ENCODE data around the gene ZNF44. TPM values are rescaled to one million over a fixed set of nuclear protein-coding genes. Genes with fewer than 3 reads are reported as not detected.

Gene ZNF44
- total RNA-seq, 1 donor from 2014 or later: 10.5 TPM

DNA sequence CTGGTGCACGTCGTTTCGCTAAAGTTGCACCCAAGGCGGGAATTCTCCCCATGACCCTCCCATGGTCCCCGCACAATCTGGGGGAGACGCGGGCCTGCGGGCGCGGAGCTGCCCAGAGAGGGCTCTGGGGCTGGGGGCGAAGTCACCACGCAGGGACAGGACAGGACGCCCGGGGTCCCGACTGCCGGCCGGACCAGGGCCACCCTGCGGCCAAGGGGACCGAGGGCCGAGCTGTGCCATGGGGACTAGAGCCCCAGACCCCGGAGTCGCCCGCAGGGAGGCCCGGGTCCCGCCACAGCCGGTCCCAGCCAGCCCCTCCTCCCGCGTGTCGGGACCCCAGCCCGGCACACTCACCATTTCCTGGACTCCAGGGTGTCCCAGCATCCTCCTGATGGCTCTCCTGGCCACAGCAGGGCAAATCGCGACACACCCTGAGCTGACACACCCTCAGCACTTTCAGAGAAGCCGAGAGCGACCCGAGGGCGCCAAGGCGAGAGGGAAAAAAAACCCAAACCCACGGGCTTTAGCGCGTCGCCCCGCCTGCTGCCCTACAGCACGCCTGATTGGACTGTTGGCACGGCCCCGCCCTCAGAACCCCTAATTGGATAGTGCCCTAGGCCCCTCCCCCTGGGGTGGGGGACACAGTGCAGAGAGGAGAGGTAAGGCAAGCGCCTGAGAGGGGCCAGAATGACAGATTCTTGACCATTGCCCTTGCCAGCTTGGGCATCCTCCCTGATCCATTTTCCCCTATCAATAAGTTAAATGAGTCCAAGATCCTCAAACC, 28.6 kb downstream of the ZNF44 start:
- no peak for DNase-seq (ENCODE audit: low spot score)

- no peak for DNase-seq (ENCODE audit: low spot score)
Observed at GRCh38 chr19:12261554-12261953, 33.1 kb downstream of the ZNF44 start.

GRCh38 chr19:12260861-12261260, 33.8 kb downstream of the ZNF44 start:
- DNase-seq (ENCODE audit: low spot score): no peak

GRCh38 chr19:12260236-12260635, 34.4 kb downstream of the ZNF44 start:
- peak; percentile 11 for DNase-seq (ENCODE audit: low spot score)

GRCh38 chr19:12255372-12255771, 39.3 kb downstream of the ZNF44 start:
- DNase-seq (ENCODE audit: low spot score): no peak

GRCh38 chr19:12247644-12248222, 47.0 kb downstream of the ZNF44 start:
- DNase-seq (ENCODE audit: low spot score): no peak

- DNase-seq (ENCODE audit: low spot score): no peak
Observed at GRCh38 chr19:12244370-12244769, 50.3 kb downstream of the ZNF44 start.

DNA sequence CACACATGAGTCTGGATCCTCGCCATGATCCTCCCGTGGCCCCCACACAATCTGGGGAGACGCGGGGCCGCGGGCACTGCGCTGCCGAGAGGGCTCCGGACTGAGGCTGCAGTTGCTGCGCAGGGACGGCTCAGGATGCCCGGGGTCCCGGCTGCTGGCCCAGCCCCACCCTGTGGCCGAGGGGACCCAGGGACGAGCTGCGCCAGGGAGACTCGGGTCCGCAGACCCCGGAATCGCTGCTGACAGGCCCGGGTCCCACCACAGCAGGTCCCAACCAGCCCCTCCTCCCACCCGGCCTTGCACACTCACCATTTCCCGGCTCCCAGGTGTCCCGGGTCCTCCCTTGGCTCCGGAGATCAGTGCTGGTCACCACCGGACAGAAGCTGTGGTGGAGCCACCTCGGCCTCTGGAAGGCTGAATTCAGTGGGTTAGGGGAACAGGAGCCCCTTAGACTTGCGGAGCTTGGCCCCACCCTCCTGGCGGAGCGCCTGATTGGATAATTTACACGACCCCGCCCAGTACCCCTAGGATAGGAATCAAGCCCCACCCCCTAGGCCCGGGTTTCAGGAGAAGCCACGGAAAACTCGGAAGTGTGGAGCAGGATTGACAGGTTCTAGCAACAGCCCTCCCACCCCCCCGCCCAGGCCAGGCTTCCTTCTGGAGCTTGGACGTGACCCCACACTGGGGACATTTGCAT, 57.4 kb downstream of the ZNF44 start:
- no peak for DNase-seq (ENCODE audit: low spot score)

DNA sequence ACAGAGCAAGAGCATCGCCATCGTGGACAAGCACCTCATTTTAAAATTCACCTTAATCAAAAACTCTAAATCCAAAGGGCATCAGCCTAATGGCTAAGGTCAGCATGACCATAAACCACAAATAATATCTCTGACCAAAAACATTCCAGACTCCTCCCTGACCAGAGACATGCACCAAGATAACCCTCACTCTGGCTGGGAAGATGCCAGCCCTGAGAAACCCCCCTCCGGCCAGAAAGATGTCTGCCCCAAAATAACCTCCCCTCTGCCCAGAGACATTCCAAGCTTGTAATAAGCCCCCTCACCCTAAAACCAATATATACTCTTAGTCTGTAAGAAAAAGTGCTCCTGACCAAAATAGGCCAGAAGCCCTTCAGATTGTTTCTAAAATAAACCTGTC, 61.7 kb downstream of the ZNF44 start:
- no peak for DNase-seq (ENCODE audit: low spot score)

DNA sequence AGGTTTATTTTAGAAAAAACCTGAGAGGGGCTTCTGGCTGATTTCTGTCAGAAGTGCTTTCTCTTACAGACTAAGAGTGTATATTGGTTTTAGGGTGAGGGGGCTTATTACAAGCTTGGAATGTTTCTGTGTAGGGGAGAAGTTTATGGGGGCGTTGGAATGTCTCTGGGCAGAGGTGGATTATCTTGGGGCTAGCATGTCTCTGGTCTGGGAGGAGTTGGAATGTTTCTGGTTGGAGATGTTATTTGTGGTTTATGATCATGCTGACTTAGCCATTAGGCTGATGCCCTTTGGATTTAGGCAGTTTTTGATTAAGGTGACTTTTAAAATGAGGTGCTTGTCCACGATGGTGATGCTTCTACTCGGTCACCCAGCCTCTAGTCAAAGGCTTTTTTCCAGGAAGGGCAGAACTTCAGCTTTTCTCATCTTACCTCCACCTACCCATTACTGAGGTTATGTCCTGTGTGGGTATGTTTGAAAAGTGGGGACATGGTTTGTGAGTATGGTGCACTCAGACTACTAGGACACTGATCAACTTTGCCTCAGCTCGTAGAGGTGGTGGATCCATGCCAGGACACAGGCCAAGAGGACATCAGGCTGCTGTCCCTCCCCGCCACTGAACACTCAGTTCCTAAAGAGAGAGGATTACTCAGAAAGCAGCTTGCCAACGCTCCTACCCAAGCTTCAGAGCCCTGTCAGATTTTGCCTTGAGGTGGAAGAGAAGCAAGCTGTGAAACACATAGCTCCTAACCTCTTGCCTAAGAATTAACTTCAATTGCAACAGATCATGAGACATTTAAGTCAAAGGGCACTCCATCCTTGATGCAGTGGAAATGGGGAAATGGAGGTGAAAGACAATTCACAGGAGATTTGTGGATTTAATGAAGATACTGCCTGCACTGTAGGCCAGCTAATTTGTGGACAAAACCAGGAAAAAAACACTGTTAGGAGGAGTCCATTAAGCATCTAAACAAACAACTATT, 63.6 kb downstream of the ZNF44 start:
- no peak for DNase-seq (ENCODE audit: low spot score)

GRCh38 chr19:12229990-12230389, 64.7 kb downstream of the ZNF44 start:
- DNase-seq (ENCODE audit: low spot score): no peak

GRCh38 chr19:12224676-12225075, 70.0 kb downstream of the ZNF44 start:
- DNase-seq (ENCODE audit: low spot score): no peak

DNA sequence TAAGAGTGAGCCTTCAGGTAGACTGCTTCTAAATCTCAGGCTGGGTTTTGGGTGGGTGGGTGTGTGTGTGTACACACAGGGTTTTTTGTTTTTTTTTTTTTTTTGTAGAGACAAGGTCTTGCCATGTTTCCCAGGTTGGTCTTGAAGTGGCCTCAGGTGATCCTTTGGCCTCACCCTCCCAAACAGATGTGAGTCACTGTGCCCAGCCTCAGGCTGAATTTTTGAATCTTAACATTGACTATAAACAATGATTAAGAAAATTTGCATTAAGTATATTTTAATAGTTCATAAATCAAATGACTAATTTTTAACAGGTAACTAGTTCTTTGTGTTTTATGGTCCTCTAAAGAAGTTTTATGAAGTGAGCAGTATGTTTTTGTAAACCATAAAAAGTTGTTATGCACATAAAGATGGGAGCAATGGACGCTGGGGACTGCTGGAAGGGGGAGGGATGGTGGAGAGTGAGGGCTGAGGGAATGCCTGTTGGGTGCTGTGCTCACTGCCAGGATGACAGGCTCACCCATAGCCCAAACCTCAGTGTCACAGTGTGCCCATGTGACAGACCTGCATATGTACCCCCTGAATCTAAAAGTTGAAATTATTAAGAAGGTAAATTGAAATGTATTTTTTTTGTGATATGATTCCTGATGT, 71.6 kb downstream of the ZNF44 start:
- no peak for DNase-seq (ENCODE audit: low spot score)

Other genes starting within 250 kb of the ZNF44 start
- gene ZNF878, start 241.9 kb downstream of the ZNF44 start, total RNA-seq: not detected
- gene ZNF844, start 230.2 kb downstream of the ZNF44 start, total RNA-seq: 3.0 TPM
- gene ZNF20, start 154.5 kb downstream of the ZNF44 start, total RNA-seq: 1.1 TPM
- 3.4 TPM for gene ZNF625, start 138.1 kb downstream of the ZNF44 start, total RNA-seq
- gene ZNF136, start 131.8 kb downstream of the ZNF44 start, total RNA-seq: 6.5 TPM
- gene ZNF563, start 38.8 kb upstream of the ZNF44 start, total RNA-seq: 2.0 TPM
- 3.3 TPM for gene ZNF442, start 70.8 kb upstream of the ZNF44 start, total RNA-seq
- 3.3 TPM for gene ZNF799, start 106.4 kb upstream of the ZNF44 start, total RNA-seq
- gene ZNF443, start 146.1 kb upstream of the ZNF44 start, total RNA-seq: 2.0 TPM
- gene ZNF709, start 189.9 kb upstream of the ZNF44 start, total RNA-seq: 2.3 TPM

All from mesenteric fat pad (tissue), 1 donor.